GM21423 (cell line): ENCODE data around the gene GLCCI1.

Experiments
- ATAC-seq: cut with Tn5 transposase; IDR thresholded peaks from one replicate; pipeline ENCODE4 v1.9.1; 2021; ENCODE audit warnings: mild to moderate bottlenecking, moderate library complexity; ENCODE audit not compliant: unreplicated experiment

Gene GLCCI1

DNA sequence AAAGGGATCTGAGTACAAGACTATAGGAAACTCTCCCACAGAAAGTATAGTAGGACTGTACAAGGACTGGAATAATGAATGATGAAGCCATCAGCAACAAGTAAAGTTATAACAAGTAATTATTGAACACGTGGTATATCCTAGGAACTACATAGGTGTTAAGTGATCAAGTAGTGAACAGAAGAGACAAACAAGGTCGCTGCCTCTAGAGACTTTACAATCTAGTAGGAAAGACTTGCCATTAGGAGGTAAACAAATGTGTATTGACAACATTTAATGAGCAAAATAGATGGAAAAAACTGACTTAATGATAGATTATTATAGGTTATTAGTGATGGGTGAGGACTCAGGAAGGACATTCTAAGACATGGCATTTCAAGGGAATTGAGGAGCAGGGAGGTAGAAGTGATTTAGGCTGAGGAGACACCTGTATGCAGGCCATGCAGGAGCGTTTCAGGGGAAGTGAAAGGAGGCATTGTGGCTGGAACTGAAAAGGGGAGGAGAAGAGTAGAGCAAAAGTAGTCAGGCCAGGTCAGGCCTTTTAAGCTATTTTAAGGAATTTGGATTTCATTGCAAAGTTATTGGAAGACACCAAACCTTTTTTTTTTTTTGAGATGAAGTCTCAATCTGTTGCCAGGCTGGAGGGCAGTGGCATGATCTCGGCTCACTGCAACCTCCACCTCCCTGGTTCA, 8.5 kb upstream of the GLCCI1 start:
- ATAC-seq = peak; percentile 94

DNA sequence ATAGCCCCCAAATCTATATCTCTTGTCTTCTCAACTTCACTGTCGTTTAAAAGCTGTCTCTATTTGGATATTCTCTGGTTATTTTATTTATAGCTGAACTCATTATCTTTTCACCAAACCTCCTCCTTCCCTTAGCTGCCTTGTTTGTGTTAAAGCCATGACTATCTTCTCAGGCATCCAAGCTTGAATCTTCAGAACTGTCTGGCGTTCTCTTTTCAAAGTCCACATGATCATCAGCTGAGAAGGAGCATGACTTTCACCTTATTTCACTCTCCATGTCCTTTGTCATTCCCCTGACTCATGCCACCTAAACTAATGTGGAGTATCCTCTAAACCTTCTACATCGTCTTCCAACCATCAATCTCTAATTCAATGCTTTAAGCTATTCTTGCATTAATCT, 5.7 kb upstream of the GLCCI1 start:
- ATAC-seq = no peak

DNA sequence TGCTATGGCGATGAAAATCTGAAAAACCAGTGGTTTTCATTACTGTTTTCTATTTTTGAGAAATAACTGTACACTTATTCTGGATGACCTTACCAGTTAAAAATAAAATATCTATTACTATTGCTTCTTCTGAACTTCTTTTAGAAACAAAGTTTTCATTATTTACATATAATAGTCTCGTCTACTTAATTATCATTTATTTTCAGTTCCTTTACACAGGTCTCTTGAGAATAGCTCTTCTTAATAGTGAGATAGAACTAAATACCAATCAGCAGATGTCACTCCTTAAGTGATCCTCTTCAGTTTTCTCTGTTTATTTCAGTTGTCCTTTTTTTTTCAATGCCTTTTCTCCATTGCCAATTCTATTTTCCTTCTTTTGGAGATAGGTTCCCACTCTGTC, 4.3 kb upstream of the GLCCI1 start:
- ATAC-seq = no peak

DNA sequence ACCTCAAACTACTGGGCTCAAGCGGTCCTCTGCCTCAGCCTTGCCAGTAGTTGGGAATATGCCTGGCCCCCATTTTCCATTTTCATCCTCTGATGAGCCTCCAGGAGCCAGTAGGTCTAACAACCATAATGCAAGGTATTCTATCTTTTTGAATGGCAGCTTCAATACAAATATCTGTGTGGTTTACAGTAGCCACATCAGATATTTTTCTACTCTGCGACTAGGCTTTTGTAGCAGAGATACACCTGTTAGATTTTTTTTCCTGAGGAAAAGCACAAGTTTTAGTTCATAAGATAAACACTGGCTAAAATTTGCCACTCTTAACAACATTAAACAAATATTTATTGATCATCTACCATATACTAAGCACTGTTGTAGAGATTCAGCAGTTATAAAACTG, 3.9 kb upstream of the GLCCI1 start:
- no peak for ATAC-seq

DNA sequence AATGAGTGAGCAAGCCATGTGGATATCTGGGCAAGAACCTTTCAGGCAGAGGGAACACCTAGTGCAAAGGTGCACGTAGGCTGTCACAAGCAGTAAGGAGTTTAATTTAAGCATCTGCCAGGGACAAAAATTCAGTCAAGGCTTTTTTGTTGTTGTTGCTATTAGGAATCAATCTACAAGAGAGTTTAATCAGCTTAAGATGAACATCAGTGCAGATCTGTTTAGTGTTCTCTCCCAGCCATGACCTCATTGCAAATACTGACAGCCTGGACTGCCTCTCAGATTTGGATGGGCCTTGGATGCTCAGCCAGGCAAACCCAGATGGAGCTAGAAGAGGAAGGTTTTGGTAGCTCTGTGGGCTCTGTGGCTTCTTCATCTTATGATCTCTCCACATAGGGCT, 3.3 kb upstream of the GLCCI1 start:
- ATAC-seq = no peak

DNA sequence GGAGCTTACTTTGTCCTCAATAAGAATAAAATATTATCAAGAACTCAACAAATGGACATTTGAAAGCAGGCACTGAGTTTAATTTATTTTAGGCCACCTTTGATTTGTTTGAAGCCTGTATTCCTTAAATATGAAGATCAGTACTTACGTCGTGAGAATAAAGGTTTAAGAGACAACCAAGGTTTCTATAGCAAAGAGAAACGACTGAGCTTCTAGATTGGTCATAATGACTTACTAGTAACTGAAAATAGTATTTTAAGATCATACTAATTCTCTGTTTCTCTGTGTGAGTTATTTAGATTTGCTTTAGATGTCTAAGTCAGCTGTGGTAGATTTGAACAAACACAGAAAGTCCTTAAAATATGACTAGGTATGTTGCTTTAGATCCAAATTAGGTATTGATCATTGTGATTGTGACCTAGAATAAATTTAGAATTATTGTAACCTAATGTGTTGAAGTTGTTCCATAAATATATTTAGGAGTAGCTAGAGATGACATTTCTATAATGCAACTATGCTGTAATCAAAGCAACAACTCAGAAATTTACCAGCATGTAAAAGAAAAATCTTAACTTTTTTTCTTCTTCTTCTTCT, 2.4 kb upstream of the GLCCI1 start:
- ATAC-seq = no peak

DNA sequence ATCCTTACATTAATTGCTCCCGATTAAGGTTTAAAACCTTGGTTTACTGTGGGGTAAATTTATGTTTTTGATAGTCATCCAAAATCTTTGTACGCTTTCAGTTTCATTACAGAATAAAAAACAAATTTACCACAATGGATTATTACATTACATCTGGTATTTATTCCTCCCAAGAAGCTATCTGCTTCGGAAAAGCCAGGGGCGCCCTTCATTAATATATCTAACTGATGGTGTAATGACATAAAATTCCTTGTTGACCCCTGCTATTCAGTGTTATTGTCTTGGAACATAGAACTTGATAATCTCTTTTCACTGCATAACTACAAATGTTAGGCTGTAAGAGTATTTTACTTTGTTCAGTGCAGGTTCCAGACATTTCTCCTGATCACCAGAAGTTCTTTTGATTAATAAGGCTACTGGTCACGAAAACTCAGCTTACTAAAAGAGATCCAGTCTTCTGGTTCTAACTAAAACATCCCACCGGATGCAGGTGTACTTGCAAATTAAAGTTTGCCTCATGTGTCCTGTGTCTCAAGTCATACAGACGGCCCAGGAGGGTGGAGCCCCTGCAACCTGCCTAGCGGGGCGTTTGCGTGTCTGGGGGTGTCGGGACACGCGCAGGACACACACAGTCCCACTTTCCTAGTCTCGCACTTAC, 581 bp upstream of the GLCCI1 start:
- no peak for ATAC-seq

DNA sequence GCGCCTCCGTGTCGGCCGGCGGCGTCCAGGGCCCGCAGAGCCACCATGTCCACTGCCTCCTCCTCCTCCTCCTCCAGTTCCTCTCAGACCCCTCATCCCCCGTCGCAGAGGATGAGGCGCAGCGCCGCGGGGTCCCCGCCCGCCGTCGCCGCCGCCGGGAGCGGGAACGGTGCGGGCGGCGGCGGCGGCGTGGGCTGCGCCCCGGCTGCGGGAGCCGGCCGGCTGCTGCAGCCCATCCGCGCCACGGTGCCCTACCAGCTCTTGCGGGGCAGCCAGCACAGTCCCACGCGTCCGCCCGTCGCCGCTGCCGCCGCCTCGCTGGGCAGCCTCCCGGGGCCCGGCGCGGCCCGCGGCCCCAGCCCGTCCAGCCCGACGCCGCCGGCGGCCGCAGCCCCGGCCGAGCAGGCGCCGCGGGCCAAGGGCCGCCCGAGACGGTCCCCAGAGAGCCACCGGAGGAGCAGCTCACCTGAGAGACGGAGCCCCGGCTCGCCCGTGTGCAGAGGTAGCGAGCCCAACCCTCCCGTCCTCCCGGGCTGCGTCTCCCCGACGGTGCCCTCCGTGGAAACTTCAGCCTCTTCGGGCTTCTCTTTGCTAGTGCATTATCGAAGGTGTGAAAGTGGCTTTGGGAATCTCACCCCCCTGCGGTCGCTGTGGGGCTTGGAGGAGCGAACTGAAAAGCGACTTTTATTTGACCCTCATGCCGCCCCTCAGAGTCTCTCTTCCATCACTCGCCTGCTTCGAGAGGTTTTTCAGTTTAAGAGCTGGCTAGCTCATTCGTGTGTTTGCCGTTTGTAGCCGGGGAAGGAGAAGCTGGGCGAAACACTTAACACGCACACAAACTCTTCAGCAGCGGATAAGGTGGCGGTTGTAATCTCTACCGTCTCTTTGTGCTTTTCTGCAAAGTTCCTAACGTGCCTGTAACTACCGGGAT, 975 bp downstream of the GLCCI1 start:
- peak; percentile 2 for ATAC-seq

DNA sequence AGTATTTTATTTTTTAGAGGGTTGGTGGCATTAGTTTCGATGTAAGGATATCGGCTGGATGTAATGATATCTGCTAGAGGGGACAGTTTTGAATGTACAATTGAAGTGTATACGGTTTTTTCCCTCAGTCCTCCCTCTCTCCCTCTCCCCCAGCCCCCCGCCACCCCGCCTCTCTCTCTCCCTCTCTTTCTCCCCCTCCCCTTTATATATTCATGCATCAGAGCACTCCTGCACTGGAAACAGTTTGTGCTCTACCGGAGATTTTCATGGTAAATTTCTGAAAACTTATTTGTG, 1.6 kb downstream of the GLCCI1 start:
- ATAC-seq = no peak

DNA sequence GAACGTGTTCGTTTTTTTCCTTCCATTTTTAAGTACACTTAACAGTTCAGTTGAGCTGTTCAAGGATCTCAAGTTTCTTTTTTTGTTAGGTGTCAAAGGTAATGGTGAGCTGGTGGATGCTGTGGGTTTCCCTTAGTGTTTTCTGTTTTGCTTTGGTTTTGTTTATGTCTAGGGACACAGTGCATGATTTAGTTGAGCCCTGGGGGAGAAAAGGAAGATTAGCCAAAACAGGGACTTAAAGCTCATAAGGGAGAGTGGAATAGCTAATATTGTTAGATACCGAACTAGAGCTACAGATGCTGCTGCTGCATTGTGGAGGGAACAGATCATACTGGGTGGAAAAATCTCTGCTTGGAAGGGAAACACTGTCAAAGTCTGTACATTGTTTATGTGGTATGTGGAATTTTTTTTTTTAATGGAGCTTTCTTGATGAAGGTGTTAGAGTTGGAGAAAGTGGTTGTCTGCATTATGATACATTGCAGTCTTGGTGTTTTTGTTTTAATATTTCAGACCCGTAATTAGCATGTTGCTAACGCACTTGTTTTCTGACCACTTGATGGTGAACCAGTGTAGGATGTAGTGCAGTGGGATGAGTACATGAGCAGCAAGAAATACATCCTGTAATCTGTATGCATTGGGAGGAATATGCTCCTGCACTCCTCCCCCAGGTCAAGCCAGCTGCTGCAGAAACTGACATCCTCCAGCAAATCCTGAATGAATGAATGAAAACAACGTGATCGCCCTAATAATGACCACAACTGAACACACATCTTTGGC, 2.1 kb downstream of the GLCCI1 start:
- ATAC-seq = no peak

DNA sequence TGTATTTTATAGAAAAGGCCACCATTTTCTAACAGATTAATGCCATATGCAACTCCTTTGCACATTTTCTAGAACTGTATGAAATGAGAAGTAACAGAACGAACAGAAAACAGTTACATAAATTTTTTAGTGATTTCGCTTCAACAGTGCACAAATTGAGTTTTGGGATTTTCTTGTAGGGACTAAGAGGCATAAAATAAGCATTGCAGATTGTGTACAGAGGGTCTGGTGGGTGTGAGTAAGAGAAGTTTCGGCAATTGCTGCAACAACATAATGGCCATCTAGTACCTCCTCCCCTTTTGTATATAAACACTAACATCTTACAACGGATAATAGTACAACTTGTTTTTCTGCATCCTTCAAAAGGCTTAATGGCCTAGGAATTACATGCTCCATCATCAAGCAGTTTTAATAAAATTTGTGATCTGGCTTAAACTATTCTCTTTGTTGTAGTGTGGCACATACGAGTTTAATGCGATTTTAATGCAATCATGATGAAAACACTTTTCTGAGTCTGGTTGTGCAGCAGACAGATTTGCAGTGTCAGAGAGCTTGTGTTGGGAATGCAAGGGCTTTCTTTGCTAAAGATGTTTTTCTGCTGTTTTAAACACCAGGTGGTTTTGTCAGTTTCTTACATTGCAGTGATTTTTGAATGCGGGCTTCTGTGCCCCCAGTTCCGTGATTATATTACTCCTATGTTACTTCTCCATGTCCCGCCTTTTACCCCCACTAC, 2.9 kb downstream of the GLCCI1 start:
- ATAC-seq = no peak

DNA sequence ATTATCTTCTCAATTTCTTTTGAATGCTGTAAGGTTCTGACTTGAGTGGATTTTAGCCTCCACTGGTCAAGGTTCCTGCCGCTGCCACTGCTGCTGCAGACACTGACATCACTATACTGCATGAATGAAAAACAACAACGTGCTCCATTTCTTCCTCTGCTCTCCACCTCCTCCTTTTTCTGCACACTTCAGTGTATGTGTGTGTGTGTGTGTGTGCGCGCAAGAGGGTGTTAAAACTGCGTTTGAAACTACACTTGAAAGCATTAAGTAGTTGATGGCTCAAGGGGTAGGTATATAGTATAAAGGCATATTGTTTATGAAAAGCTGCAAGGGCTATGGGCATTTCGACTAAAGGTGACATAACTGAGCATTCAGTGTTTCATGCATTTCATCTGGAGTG, 3.5 kb downstream of the GLCCI1 start:
- no peak for ATAC-seq

DNA sequence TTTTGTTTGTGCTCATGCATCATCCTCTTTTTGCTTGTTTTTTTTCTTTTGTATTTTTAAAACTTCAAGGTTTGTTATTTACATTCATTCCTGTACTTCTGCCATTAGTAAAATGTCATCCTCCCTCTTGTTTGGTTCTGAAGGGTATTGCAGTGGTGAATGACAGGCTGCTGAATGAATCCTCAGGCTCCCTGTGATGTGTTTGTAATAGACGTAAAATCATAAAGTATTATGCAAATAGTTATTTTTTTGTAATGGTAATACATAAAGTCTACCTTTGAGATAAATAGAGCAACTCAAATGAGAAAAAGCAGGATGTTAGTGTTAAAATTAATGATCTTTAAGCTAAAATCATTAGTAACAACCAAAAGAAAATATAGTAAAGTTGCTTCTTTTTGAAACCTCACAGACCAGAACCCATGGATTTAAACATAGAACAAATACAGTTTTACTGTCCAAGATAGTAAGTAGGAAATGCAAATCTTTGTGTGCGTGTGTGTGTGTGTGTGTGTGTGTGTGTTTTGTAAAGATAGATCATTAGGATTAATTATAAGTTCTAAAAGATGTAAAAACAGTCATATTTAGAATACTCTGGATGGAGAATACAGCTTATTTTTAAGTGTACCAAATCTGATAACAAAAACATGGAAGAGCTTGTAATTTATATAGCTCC, 4.5 kb downstream of the GLCCI1 start:
- ATAC-seq = no peak

DNA sequence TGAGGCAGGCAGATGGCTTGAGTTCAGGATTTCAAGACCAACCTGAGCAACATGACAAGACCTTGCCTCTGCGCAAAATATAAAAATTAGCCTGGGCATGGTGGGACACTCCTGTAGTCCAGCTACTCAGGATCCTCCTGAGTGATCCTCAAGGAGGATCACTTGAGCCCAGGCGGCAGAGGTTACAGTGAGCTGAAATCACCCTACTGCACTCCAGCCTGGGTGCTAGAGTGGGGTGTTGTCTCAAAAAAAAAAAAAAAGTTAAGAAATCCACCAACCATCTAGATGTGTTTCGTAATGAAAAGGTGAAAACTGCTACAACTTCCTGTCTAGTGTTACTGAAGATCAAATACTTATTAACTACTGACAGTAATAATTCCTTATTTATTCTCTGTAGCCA, 8.1 kb downstream of the GLCCI1 start:
- ATAC-seq = no peak

DNA sequence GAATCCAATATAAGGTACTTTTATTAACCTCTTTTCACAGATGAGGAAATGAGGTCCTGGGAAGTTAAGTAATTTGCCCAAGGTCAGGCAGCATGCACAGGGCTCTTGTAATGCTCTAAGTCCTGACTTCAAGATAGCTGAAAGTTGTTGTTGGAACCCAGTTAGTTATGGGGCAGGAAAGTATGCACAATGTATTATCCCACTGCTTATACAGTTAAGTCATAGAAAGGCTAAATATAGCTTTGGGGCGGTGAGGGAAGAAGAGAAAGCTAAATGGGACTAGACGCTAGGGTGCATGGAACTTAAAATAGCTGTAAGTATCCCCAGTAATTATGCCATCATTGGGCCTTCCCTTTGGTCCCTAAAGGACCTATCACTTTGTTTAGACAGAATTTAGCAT, 9.2 kb downstream of the GLCCI1 start:
- no peak for ATAC-seq

DNA sequence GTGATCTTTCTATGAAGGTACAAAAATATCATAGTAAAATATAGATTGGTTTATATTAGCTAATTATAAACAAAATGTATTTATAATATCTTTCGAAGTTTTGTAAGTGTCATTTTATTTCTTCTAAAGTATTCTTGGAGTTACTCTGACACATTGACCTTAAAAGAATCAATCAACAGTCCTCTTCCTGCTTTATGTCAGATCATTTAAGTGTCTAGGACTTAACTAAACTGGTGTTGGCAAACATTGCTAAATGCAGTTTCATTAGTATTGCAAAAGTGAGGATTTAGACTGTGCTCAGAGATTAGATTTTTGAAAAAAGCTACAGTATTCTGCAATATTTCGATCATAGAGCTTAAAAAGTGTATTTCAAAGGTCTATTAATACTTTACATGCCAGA, 10.3 kb downstream of the GLCCI1 start:
- no peak for ATAC-seq

DNA sequence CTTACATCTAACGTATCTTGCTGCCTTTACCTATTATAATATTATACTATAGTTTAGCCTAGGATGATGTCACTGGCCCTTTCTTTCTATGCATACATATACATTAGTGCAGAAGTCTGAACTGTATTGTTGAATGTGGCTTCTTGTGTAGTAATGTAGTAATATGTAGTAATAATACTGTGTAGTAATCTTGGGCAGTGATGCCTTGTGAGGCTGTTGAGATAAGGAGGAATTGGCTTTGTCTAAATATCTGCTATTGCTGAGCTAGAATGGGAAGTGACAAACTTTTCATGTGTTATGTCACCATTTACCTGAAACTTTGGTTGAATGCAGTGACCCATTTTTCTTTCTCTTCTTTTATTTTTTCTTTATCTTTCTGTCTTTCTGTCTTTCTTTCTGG, 11.0 kb downstream of the GLCCI1 start:
- ATAC-seq = no peak

DNA sequence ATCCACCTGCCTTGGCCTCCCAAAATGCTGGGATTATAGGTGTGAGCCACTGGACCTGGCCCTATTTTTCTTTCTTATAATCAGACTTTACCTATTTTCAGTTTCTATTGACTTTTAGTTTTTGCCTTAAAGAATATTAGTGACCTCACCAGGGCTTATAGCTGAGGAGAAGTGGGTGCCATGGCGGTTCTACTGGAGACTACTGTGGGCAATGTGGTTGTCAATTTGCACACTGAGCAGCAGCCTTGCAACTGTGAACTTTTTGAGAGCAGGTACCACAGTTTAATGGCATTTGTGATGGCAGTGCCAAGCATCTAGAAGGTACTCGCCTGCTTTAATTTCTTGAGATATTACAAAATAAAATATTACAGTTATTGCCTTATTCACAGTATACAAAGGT, 11.5 kb downstream of the GLCCI1 start:
- ATAC-seq = no peak

DNA sequence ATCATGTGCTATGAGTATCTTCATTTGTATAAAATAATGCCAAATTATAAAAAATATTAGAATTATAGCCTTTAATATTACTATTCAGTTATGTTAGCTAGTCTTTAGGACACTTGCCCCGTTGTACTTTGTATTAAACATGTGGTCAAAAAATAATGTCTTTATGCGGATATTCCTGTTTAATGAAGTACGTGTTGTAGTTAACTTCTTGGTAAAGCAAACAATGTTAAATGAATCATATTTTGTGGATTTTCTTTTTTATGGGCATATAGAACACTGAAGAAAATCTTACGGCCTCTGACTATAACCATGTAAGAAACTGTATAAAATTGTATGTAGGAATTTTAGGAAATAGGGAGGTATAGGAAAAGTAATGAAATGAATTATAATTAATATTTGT, 14.3 kb downstream of the GLCCI1 start:
- ATAC-seq = no peak

DNA sequence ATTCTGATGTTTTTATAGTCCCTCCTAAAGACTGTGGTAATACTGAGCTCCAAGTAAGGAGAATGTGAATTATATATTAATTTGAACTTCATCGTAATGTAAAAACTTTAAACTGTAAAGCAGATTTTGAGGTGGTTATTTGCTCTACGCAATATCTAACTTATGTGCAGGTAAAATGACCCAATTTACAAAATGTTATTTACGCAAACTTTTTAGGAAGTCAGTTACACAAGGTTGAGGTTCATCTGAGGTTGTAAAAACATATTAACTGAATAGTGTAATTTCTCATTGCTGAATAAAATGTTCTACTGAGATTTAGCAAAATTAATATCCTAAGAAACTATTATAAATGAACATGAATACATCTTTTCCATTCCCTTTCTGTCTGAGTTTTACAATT, 15.8 kb downstream of the GLCCI1 start:
- ATAC-seq = no peak
